AG10803 (cell line): Measurements from ENCODE around the gene HOXB1.

ENCODE experiments used
- DNase-seq: peaks from one replicate; pipeline ENCODE4 v3.0.0; 2010; ENCODE audit warnings: low read depth
- H3K4me3 ChIP-seq: 2 replicates; pipeline ENCODE4 v1.5.1; 2011; ENCODE audit warnings: mild to moderate bottlenecking, low read length, control low read depth
- CTCF ChIP-seq: conservative IDR thresholded peaks from 2 replicates; pipeline ENCODE4 v1.5.1; 2011; ENCODE audit warnings: mild to moderate bottlenecking, low read length, control low read depth, inconsistent platforms

The HOXB1 gene

DNA sequence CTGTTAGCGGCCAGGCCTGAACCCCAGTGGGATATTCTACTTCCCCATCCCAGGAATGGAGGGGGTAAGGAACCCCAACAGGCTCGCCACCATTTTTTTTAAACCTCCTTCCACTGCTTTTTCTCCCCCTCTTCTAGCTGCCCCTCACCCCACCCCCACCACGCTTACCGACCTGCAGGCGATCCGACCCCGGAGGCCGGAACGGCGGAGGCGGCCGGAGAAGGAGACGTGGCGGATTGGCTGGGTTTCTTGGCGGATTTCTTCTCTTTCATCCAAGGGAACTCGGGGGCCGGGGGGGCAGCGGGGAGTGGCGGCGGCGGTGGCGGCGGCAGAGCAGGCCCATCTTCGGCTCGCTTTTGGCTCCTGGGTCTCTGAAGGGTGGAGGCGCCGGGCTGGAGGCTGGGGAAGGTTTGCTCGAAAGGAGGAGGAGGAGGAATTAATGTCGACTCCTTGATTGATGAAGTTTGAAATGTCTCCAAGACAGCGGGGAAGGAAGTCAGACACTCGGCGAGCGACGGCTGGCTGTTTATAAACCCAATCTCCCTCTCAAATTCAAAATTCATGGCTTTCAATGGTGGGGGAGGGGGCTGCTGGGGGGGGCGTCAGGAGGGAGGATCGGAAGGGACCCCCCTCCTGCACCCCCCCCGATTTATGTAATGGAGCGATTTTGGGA, 13.7 kb upstream of the HOXB1 start:
- peak overlapping the region; percentile 93 for H3K4me3 ChIP-seq
- no peak for TF ChIP-seq CTCF
- peak; percentile 94 for DNase-seq

DNA sequence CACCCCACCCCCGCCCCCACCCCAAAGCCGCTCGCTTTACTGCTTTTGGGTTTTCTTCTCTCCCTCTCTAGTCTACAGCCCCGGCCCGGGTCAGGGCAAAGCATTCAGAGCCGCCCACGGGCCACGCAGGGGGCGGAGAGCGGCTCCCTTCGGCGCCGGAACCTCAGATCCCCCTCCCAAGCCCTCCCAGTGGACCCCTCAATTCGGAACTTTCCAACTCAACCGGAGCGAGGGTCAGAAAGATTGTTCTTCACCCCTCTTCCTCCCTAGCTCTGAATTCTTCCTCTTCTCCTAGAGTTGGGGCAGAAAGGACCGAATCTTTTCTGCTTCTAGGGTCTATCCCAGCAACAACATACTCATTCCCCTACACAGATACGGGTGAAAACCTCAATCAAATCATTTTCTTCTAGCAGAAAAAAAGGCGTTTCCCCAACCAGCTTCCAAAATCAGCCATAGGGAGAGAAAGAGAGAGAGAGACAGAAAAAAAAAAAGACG, 13.1 kb upstream of the HOXB1 start:
- H3K4me3 ChIP-seq = peak overlapping the region; percentile 93
- DNase-seq = no peak
- TF ChIP-seq CTCF = no peak

DNA sequence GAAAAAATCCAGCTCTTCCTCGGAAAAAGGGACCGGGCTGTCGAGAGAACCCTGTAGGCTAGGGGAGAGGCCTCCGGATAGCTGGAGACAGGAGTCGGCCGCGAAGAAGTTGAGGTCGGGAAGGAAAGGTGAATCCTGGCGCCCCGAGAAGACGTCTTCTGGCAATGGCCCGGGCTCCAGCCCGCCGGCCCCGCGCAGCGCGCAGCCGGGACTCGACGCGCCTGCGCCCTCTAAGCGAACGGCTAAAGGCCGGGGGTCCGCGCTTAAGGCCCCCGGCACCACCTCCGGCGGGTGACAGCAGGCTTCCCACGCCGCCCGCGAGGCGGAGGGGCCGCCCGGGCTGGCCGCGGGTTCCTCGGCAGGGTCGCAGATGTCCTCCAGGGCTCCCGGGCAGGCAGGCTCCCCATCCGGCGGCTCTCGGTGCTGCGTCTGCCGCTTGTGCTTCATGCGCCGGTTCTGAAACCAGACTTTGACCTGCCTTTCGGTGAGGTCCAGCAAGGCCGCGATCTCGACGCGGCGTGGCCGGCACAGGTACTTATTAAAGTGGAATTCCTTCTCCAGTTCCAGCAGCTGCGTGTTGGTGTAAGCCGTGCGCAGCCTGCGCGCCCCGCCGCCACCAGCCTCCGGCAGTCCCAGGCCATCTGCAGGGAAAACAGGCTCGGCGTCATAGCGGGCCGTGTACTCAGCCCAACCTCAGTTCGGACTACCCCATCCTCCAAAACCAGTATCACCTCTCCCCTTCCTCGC, 12.5 kb upstream of the HOXB1 start:
- DNase-seq = no peak
- TF ChIP-seq CTCF = no peak
- peak overlapping the region; percentile 93 for H3K4me3 ChIP-seq

DNA sequence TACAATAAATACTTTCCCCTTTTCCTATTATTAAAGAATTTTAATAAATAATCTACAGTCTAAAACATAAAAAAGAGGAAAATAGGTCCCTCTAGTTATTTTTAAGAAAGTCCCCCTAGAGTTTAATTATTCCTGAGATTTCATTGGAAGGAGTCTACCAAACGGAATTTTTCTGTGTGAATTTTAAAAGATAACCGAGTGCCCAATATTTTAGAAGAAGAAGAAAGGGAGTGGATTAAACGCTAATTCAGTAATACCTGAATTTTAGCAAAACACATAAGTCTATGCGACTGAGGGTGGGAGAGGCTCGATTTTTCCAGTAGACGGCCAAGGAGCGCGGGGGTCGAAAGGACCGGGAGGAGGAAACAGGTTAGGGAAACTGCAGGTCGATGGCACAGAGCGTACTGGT, 11.9 kb upstream of the HOXB1 start:
- DNase-seq = no peak
- no peak for TF ChIP-seq CTCF

GRCh38 chr17:48542114-48542656, 11.4 kb upstream of the HOXB1 start:
- H3K4me3 ChIP-seq = peak overlapping the region; percentile 93
- no peak for TF ChIP-seq CTCF
- DNase-seq = no peak

More for the DNA sequence above, 11.9 kb upstream of the HOXB1 start:
- H3K4me3 ChIP-seq = peak overlapping the region; percentile 93

GRCh38 chr17:48541577-48542113, 10.8 kb upstream of the HOXB1 start:
- TF ChIP-seq CTCF = no peak
- DNase-seq = peak; percentile 89
- peak overlapping the region; percentile 93 for H3K4me3 ChIP-seq
